GM21529 (cell line): ENCODE data around the gene DESI2.
"Not testable (repeated sequence)": the region's sequence is repeated elsewhere in the genome, so short reads cannot be mapped to it uniquely, and the experiment has no call there.

Source experiments
- ATAC-seq: cut with Tn5 transposase; IDR thresholded peaks from one replicate; pipeline ENCODE4 v1.9.1; 2021; ENCODE audit not compliant: unreplicated experiment

The DESI2 gene

GRCh38 chr1:244654108-244655038, 1.4 kb downstream of the DESI2 start:
- ATAC-seq = no peak

GRCh38 chr1:244655186-244655585, 2.3 kb downstream of the DESI2 start:
- ATAC-seq = no peak

GRCh38 chr1:244657421-244657820, 4.5 kb downstream of the DESI2 start:
- ATAC-seq = no peak

- no peak for ATAC-seq
Measured at GRCh38 chr1:244659694-244660093, 6.8 kb downstream of the DESI2 start.

GRCh38 chr1:244660595-244660994, 7.7 kb downstream of the DESI2 start:
- ATAC-seq = no peak

GRCh38 chr1:244661569-244662312, 8.8 kb downstream of the DESI2 start:
- not testable (repeated sequence) for ATAC-seq

- no peak for ATAC-seq
Measured at GRCh38 chr1:244662599-244662998, 9.7 kb downstream of the DESI2 start.

GRCh38 chr1:244664353-244664752, 11.4 kb downstream of the DESI2 start:
- ATAC-seq = no peak

- ATAC-seq = peak; percentile 90
Measured at GRCh38 chr1:244665771-244666217, 12.9 kb downstream of the DESI2 start.

- ATAC-seq = not testable (repeated sequence)
Measured at GRCh38 chr1:244666672-244667418, 13.9 kb downstream of the DESI2 start.

GRCh38 chr1:244667797-244668196, 14.9 kb downstream of the DESI2 start:
- ATAC-seq = no peak

- ATAC-seq = no peak
Measured at GRCh38 chr1:244672946-244673682, 20.2 kb downstream of the DESI2 start.

- ATAC-seq = no peak
Measured at GRCh38 chr1:244674446-244674845, 21.5 kb downstream of the DESI2 start.

GRCh38 chr1:244675167-244675566, 22.2 kb downstream of the DESI2 start:
- no peak for ATAC-seq

- no peak for ATAC-seq
Measured at GRCh38 chr1:244678697-244679096, 25.8 kb downstream of the DESI2 start.

GRCh38 chr1:244680667-244681066, 27.7 kb downstream of the DESI2 start:
- no peak for ATAC-seq

- ATAC-seq = not testable (repeated sequence)
Measured at GRCh38 chr1:244682087-244682486, 29.2 kb downstream of the DESI2 start.

GRCh38 chr1:244695937-244696336, 43.0 kb downstream of the DESI2 start:
- ATAC-seq = no peak

- ATAC-seq = no peak
Measured at GRCh38 chr1:244699741-244700140, 46.8 kb downstream of the DESI2 start.

- no peak for ATAC-seq
Measured at GRCh38 chr1:244700808-244701207, 47.9 kb downstream of the DESI2 start.
